Measurements from ENCODE around the gene ARID1B.

- TF ChIP-seq TEAD2 (tag; IDR thresholded peaks at IDR 0.05) (no peak), SMC3 (conservative IDR thresholded peaks at IDR 0.05; ENCODE audit: insufficient read depth, low read depth, low read length) (no peak), SIN3A (IDR thresholded peaks at IDR 0.05; ENCODE audit: borderline replicate concordance in 2 of 2, control insufficient read depth in 1 of 2, low read depth in 2 of 2, low read length in 2 of 2) (no peak), ZNF146 (CRISPR knock-in tag; IDR thresholded peaks at IDR 0.05; ENCODE audit: unreplicated experiment) (no peak), JUN (IDR thresholded peaks at IDR 0.05; ENCODE audit: borderline replicate concordance, low read depth, low read length) (no peak), JUN (CRISPR knock-in tag; IDR thresholded peaks at IDR 0.05; ENCODE audit: borderline replicate concordance) (no peak), RERE (CRISPR knock-in tag; IDR thresholded peaks at IDR 0.05; ENCODE audit: borderline replicate concordance) (no peak), FOSL1 (tag; conservative IDR thresholded peaks at IDR 0.05) (no peak), CREB1 (IDR thresholded peaks at IDR 0.05) (no peak), CREB1 (CRISPR knock-in tag; IDR thresholded peaks at IDR 0.05) (no peak), MBD1 (CRISPR knock-in tag; IDR thresholded peaks at IDR 0.05) (no peak), TAF9B (IDR thresholded peaks at IDR 0.05; ENCODE audit: partially characterized antibody) (no peak), POLR2AphosphoS5 (IDR thresholded peaks at IDR 0.05; ENCODE audit: control insufficient read depth, insufficient read depth, low read depth, low read length) (no peak), ZNF175 (CRISPR knock-in tag; IDR thresholded peaks at IDR 0.05; ENCODE audit: low read depth) (no peak), USF2 (CRISPR knock-in tag; IDR thresholded peaks at IDR 0.05) (no peak)
Measured at GRCh38 chr6:156795825-156796224, 18.6 kb downstream of the ARID1B start.
